GM19023 (cell line): ENCODE data around the gene ATP6V0D1.

Source experiments
- ATAC-seq: cut with Tn5 transposase; IDR thresholded peaks from one replicate; pipeline ENCODE4 v1.9.1; 2021; ENCODE audit warnings: mild to moderate bottlenecking, moderate library complexity; ENCODE audit not compliant: unreplicated experiment

ATP6V0D1 gene

DNA sequence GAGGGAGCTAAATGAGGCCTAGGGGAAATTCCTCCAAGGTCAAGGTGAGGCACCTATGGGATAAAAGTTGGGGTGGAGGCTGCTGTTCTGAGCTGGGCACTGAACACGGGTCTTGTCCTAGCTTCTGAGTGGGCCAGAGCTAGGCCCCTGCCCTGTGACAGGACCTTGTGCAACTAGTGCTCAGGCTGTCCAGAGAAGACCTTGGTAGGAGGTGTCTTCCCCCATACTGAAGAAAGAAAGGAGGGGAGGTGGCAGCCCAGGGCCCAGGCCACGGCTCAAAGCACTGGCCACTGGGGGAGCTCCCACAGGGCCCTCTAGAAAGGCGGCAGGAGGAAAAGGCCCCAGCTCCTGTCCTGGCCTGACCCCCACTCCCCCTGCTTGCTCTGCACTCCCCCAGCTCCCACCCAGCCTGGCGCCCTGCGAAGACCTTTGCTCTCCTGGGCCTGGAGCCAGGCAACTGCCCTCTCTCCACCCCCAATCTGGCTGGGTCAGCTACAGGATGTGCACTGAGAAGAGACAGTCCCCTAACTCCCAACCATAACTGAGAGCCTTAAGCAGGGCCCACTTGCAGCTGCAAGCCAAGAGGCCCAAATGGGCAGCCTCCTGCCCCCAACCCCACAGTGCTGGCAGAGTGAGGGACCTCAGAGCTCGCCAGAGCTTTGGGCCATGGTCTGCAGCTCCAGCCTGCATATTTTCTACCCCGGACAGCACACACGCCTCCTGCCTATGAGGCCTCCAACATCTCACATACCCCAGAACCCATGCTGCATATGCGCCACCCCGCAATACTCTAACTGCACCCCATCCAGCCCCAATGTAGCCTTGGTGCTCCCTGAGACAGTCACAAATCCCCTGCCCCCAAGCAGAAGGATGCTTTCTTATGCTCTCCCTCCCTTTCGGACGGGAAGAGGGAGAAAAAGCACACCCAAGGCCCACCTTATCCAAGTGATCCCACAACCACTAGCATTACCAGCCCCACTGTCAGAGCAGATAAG, 34.7 kb downstream of the ATP6V0D1 start:
- ATAC-seq, result no peak

DNA sequence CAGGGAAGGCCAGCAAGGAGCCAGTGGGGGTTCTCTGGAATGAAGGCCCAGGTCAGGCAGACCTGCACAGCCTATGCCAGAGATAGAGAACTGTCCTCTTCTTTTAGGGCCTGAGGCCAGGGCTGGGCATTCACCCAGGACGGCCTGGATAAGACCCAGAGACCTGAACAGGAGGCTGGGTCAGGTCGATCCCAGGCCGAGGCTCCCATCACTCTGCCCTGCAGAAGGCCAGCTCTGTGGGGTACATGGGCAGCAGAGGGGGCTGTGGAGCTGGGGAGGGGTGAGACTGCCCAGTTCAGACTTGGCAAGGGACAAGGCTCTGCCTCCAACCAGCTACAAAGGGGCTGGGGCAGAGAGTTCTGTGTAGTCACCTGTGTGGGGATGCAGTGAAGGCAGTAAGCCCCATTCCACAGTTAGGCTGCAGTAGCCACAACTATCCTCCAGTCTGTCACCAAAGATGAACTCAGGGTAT, 35.5 kb downstream of the ATP6V0D1 start:
- ATAC-seq, result no peak

DNA sequence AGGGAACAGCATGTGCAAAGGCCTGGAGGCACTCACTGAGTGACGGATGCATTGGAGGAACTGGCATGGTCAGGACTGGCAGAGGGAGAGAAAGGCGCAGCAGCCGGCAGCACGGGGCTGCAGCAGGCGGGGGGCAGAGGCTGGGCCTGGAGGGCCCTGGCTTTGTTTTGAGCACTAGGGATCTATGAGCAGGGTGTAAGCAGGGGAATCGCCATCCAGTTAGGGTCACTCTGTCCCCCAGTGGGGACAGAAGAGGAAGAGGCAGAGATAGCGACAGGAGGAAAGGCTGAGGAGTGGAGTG, 35.9 kb downstream of the ATP6V0D1 start:
- no peak for ATAC-seq

DNA sequence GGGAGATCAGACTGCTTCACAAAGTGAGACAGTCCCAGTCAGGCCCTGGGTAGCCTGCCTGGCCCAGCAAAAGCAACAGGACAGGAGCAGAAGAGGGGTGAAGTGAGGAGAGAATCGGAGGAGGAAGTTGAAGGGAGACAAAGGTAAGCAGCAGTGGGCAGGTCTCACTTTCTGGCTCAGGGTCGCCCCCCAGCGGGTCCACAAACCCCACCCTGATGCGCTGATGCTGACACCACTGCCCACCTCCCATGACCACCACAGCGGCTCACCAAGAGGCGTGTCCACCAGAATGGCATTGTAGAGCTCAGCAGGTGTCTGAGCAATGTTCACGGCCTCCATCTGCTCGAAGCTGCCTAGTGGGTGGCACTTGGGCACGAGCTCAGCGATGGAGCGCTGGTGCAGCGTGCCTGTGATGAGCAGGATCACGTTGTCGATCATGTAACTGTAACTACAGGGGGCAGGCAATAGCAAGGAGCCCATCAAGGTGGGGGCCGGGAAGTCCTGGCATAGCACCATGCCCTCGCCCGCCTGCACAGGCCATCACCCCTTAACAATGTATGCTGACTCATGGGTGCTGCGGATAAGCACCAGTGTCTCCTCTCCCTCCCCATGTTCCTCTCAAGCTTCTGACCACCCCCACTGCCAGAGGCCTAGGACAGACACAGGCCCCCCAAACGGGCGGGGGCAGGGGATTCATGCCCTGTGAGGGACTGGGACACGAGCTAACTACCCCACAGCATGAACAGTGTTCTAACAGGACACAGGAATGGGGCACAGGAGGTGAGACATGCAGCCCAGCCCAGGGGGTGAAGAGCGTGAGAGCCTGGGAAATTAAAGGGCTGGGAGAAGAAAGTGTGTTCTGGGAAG, 36.5 kb downstream of the ATP6V0D1 start:
- ATAC-seq, result no peak

DNA sequence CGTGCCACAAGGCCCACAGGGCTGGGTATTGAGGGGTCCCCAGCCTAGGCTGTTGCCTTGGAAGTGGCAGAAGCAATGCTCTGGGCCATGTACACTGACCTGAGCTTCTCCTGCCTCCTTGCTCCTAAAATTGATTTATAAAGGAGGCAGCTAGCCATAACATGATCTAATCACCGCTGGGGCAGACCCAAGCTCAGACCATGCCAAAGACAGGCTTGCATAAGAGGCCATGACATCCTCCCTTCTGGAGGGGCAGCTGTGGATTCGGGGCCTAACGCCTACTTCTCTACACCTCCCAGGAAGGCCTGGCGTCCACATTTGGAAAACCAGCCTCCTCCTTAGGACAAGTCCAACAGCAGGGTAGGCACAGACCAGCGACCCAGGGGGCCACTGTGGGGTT, 37.7 kb downstream of the ATP6V0D1 start:
- ATAC-seq, result no peak

DNA sequence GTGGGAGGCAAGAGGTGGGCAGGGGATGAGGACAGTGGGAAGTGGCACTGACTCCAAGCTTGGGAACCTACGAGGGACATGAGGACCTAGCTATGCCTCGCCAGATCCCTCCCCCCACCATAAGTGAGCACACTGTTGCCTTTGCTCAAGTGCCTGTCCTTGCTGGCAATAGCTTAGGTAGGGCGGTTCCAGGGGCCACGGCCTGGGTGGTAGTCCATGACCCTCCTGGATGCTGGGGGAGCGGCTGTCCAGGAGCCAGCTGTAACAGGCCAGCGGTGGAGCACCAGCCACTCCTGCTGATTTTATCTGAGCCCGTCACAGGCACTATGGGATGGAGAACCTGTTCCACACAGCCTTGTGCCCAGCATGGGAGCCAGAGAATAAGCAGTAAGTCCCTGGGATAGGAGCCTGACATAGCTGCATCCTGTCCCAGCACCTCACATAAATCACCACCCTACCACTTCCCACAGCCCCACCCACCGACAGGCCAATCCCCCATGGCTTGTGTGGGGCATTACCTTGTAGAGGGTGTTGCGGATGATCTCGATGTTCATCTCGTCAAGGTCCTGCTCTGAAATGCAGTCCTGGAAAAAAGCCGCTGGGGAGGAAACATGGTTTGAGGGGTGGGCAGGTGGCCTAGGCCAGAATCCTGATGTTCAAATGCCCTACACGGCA, 38.2 kb downstream of the ATP6V0D1 start:
- ATAC-seq, result no peak

DNA sequence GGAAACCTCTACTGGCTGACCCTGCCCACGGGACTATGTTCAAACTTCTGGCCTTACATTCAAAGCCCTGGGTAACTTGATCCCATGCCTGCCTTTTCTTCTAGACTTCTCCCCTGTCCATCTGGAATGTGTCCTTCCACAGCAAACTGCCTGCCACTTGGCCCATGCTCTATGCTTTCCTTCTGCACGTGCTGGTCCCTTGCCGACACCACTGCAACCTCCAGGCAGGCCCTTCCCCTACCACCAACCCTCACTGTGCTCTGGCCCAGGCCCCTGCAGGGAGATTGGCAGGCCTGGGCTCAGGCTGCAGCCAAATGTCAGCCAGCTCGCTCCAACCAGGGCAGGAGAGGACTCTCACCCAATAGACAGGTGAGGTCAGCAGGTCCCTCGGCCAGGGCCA, 39.0 kb downstream of the ATP6V0D1 start:
- no peak for ATAC-seq

DNA sequence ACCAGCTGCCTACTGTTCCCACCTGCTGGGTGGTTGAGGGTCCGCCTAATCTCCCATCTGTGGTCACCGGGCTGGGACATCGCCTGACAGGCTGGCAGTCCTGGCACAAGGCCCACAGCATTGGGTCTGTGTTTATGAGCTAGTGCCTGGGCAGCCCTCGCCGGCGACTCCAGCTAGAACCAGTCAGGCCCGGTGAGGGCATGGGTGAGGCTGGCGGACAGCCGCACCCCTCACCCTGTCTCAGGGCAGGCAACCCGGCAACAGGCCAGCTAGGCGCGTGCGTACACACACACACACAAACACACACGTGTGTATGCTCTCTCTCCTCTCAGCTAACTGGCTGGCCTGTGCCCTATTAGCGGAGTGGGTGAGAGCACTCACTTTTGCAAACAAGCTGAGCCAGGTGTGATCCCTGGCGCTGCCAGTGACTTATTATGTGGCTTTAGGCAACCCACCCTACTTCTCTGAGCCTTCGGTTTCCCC, 39.6 kb downstream of the ATP6V0D1 start:
- no peak for ATAC-seq

DNA sequence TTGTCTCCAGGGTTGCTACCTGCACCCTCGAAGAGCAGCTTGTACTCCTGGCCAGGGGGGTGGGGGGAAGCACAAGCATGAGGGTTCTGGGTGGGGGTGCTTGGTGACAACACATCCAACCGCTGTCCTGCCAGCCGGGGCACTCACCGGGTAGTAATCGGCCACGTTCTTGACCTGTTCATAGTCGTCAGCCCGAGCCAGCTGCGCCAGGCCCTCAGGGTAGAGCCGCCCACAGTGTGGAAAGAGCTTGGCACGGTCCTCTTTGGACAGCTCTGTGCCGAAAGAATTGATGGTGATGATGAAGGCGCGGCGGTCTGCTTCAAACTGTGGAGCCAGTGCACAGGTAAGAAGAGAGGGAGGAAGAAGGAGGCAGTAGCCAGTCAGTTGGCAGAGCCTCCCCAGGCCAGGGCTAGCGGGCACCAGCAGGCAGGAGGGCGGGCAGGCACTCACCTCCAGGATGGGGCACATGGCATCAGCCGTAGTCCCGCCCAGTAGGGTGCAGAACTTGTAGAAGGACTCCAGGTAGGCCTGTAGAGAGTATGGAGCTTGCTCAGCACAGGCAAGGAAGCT, 42.0 kb downstream of the ATP6V0D1 start:
- no peak for ATAC-seq

DNA sequence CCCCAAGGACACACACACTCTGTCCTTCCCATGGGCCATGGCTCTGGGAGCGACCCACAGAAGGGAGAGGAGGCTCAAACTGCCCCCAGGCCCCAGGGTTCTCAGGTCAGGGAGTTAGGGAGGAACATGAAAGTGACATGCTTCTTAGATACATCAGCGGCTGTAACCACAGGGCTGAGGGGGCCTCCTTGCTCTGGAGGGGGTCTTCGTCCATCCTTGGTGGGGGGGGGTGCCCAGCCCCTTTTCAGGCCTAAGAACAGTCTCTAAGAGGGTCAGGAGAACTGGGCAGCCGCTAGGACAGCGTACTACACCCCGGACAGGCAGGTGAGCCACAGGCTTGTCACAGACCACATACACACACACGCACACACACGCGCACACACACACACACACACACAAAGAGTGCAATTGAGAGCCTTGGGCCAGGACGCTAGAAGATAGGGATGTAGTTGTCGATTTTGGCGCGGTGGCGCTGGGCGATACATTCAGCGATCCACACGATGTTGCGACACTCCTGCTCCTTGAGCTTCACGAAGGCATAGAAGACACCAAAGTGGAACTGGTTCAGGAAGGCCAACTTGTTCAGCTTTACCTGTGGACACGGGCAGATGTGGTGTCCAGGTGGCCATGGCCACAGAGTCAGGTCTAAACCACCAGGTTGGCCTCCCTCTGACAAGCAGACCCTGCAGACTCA, 42.7 kb downstream of the ATP6V0D1 start:
- ATAC-seq, result no peak

DNA sequence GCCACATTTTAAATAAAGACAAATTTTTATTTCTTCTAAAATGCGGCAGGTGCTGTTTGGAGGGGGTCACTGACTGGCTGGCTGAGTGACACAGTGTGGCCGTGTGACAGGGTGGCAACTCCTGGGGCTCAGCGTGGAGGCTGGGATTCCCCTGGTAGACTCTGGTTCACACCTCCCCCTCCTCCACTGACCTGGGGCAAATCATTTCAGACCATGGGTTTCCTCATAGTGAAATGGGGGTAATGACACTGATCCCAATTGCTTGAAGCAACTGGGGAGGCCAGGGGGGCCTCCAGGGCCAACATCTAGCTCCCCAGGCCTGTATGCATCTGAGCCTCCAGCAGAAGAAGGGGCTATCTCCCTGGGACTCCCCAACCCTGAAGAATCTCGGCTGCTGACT, 43.4 kb downstream of the ATP6V0D1 start:
- ATAC-seq, result no peak

DNA sequence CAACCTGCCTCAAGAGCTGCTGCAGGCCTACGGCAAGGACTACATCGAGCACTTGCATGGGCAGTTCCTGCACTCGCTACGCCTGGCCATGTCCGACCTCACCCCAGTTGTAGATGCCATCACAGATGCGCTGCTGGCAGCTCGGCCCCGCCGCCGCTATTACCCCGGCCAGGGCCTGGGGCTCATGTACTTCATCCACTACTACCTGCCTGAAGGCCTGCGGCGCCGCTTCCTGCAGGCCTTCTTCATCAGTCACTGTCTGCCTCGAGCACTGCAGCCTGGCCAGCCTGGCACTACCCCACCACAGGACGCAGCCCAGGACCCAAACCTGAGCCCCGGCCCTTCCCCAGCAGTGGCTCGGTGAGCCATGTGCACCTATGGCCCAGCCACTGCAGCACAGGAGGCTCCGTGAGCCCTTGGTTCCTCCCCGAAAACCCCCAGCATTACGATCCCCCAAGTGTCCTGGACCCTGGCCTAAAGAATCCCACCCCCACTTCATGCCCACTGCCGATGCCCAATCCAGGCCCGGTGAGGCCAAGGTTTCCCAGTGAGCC, 44.2 kb downstream of the ATP6V0D1 start:
- ATAC-seq, result no peak

DNA sequence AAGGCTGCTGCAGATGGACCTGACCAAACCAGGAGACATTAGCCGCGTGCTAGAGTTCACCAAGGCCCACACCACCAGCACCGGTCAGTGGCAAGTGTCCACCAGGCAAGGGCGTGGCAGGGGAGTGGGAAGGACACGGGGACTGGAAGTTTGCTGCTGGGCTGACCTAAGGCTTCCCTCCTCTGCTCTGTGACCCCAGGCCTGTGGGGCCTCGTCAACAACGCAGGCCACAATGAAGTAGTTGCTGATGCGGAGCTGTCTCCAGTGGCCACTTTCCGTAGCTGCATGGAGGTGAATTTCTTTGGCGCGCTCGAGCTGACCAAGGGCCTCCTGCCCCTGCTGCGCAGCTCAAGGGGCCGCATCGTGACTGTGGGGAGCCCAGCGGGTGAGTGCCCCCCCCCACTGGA, 45.2 kb downstream of the ATP6V0D1 start:
- no peak for ATAC-seq

DNA sequence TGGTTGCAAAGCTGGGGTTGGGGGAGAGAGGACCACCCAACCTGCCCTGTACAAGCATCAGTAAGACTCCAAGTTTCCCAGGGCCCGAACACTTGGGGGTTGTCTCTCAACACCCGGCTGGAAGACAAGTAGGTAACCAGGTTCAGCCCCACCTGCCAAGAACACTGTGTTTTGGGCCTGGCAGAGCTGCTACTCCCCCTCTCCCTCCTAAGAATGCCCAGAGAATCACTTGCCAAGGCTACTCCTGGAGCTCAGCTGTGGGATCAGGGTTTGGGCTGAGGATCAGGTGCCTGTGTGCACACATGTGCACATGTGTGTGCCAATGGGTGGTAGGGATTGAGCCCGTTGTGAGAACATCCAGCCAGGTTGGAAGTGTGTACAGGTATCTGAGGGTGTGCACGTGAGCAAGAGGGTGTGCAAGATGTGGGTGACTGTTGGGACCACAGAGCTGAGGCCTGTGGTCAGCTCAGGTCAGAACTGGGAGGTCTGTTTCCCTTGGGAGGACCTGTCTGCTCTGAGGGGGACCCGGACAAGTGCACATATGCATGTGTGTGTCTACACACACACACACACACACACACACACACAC, 47.7 kb downstream of the ATP6V0D1 start:
- no peak for ATAC-seq

DNA sequence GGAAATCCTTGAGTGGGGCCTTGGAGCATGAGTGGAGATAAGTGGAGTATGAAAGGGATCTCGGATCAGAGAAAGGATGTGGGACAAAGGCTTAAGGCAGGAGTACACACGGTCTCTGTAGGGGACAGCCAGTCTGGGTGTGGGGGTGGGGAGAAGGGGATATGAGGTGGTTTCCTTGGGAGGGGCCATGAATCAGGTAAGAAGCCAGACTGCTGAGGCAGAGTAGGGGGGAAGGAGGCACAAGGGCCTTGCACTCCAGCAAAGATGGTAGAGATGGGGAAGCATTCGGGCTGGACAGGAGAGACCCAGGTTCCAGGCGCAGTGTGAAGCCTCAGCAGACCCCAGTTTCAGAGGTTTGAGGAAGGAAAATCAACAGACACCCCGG, 48.5 kb downstream of the ATP6V0D1 start:
- no peak for ATAC-seq

DNA sequence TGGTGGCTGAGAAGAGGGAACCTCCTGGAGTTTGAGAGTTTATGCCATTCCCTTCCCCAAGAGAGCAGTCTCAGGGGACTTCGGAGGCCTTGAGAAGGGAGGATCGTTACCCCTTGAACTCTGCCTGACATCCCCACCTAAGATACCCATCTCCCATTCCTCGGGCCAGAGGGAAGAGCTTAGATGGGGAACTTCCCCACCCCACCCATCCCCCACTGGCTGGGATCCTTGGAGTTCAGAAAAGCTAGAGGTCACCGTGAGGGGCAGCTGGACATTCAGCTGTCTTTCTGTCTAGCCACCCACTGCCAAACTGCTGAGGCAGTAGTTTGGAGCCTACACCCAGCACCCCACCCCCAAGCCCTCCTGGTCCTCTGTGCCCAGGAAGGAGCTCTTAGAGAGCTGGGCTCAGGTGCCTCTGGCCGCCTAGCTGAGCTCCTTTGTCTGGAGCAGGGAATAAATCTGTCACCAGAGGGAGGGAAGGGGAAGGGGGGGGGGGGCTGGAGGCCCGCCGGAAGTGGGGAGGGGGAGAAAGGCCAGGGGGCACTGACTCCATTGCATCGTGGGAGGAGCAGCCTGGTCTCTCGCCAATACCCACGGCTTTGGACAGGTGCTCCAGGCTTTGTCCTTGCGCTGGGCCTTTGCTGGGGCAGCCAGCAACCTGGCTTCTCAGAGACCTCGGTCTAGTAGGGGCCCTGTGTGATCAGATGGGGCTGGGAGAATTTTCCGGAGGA, 49.0 kb downstream of the ATP6V0D1 start:
- ATAC-seq, result no peak

DNA sequence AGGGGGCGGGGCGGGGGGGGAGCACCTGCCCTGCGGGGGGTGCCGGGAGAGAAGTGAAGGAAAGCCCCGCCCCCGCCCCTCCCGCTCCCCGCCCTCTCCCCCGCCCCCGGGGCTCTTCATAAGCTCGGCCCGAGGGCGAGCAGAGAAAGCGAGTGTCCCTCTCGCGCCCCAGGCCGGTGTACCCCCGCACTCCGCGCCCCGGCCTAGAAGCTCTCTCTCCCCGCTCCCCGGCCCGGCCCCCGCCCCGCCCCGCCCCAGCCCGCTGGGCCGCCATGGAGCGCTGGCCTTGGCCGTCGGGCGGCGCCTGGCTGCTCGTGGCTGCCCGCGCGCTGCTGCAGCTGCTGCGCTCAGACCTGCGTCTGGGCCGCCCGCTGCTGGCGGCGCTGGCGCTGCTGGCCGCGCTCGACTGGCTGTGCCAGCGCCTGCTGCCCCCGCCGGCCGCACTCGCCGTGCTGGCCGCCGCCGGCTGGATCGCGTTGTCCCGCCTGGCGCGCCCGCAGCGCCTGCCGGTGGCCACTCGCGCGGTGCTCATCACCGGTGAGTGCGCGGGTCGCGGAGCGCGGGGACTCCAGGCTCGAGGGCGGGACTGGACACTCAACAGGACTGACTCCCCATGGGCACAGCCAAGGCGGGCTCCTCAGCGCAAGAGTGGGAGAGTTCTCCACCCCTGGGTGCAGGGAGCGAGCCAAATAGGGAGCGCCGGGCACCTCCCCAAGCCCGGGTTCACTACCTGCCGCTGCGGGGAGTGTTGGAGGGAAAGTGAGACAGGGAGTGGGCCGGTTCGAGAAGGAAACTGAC, 49.8 kb downstream of the ATP6V0D1 start, which contains the start of gene HSD11B2:
Gene HSD11B2 (plus strand): TSS at position 145 of the 798 bp plus-strand sequence. CDS start 128 bp downstream, at position 273.
- no peak for ATAC-seq

DNA sequence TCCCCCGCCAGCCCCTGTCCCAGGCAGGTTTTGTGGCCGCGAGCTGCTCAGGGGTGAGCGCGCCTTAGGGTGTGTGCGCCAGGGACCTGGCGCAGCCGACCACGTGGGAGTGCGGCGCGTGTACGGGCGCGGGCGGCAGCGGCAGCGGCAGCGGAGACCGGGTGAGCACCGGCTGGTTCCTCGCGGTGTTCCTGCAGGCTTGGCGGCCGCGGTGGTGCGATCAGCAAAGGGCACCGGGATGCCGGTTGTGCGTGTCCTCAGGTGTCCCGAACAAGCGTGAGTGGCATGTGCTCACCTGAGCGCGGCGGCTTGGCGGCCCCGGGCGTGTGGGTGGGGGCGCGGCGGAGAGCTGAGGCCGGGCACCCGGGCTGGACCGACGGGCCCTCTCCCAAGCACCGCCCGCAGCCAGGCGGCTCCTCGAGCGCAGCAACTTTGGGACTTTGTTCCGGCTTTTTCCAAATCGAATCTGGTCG, 50.4 kb downstream of the ATP6V0D1 start:
- no peak for ATAC-seq
